Osteoblast (primary cell): Measurements from ENCODE around the gene VPS18. TPM values are rescaled to one million over a fixed set of nuclear protein-coding genes. Genes with fewer than 3 reads are reported as not detected.

Experiments used
- DNase-seq: peaks from one replicate; pipeline ENCODE4 v3.0.0; 2011; ENCODE audit warnings: low spot score, mixed read lengths; ENCODE audit not compliant: insufficient read length; ENCODE audit errors: missing footprints
- H2AFZ ChIP-seq: 2 replicates; pipeline ENCODE4 v1.6.0; 2011; ENCODE audit warnings: mild to moderate bottlenecking, low read length
- H3K27ac ChIP-seq: 2 replicates; pipeline ENCODE4 v1.5.1; 2011; ENCODE audit warnings: mild to moderate bottlenecking, low read depth, low read length, moderate library complexity
- H3K27me3 ChIP-seq: 2 replicates; pipeline ENCODE4 v1.6.0; 2012; ENCODE audit warnings: mild to moderate bottlenecking, control low read depth, inconsistent platforms, low read length, moderate library complexity; ENCODE audit not compliant: insufficient read depth
- H3K36me3 ChIP-seq: 2 replicates; pipeline ENCODE4 v1.5.1; 2011; ENCODE audit warnings: mild to moderate bottlenecking, low read length, control low read depth, moderate library complexity; ENCODE audit not compliant: insufficient read depth
- H3K4me1 ChIP-seq: 2 replicates; pipeline ENCODE4 v1.5.1; 2011; ENCODE audit warnings: mild to moderate bottlenecking, low read length, control low read depth, moderate library complexity; ENCODE audit not compliant: insufficient read depth
- H3K4me2 ChIP-seq: 2 replicates; pipeline ENCODE4 v1.6.0; 2011; ENCODE audit warnings: mild to moderate bottlenecking, low read length; ENCODE audit not compliant: insufficient read depth
- H3K4me3 ChIP-seq: fragments of 200-600 bp; sonication (generic); 3 replicates; pipeline ENCODE4 v1.5.1; 2012; ENCODE audit warnings: mild to moderate bottlenecking, low read length, inconsistent platforms; ENCODE audit not compliant: insufficient read depth
- H3K79me2 ChIP-seq: 2 replicates; pipeline ENCODE4 v1.6.0; 2012; ENCODE audit warnings: mild to moderate bottlenecking, low read length, control low read depth, inconsistent platforms; ENCODE audit not compliant: insufficient read depth
- H3K9me3 ChIP-seq: 2 replicates; pipeline ENCODE4 v1.5.1; 2011; ENCODE audit warnings: low read depth, low read length, control low read depth
- H4K20me1 ChIP-seq: 2 replicates; pipeline ENCODE4 v1.6.0; 2012; ENCODE audit warnings: mild to moderate bottlenecking, low read length, control low read depth; ENCODE audit not compliant: insufficient read depth
- CTCF ChIP-seq: IDR thresholded peaks from 2 replicates; pipeline ENCODE4 v1.5.1; 2011; ENCODE audit warnings: mild to moderate bottlenecking, low read depth, low read length, moderate library complexity; ENCODE audit errors: extremely low read depth
- total RNA-seq: library from RNA; depleted of rRNA; stranded (reverse); fragments of >200 nt; gene quantifications from 2 replicates; pipeline ENCODE4 v1.2.3, GENCODE V29; 2012

Gene VPS18
- total RNA-seq, 1 donor: 60.8 TPM

- Histone ChIP-seq H4K20me1 (peaks cover 15% of the 10 kb centered on the region), H3K9me3 (no peaks in the 10 kb centered on the region), H2AFZ (peak overlapping the region; percentile 20), H3K36me3 (peaks cover 13% of the 10 kb centered on the region), H3K4me3 (no peak overlapping the region), H3K27ac (no peak overlapping the region), H3K4me1 (peaks cover 15% of the 10 kb centered on the region), H3K79me2 (peaks cover 27% of the 10 kb centered on the region), H3K4me2 (no peak overlapping the region), H3K27me3 (no peaks in the 10 kb centered on the region)
- TF ChIP-seq CTCF: peak; percentile 83
- peak; percentile 88 for DNase-seq
These were observed 2.3 kb upstream of the VPS18 start for GRCh38 chr15:40891810-40892446.

GRCh38 chr15:40892447-40893012 lies 1.7 kb upstream of the VPS18 start:
- no peak overlapping the region for H3K4me3 ChIP-seq
- H3K27ac ChIP-seq: no peak overlapping the region
- TF ChIP-seq CTCF: no peak
- no peaks in the 10 kb centered on the region for H3K27me3 ChIP-seq
- no peak for DNase-seq
- peaks cover 33% of the 10 kb centered on the region for H3K79me2 ChIP-seq
- peaks cover 15% of the 10 kb centered on the region for H3K4me1 ChIP-seq
- no peaks in the 10 kb centered on the region for H3K9me3 ChIP-seq
- no peak overlapping the region for H2AFZ ChIP-seq
- no peak overlapping the region for H3K4me2 ChIP-seq
- peaks cover 18% of the 10 kb centered on the region for H3K36me3 ChIP-seq
- peaks cover 15% of the 10 kb centered on the region for H4K20me1 ChIP-seq

GRCh38 chr15:40893019-40893670 lies 1.1 kb upstream of the VPS18 start:
- no peaks in the 10 kb centered on the region for H3K27me3 ChIP-seq
- H3K36me3 ChIP-seq: peaks cover 20% of the 10 kb centered on the region
- peaks cover 15% of the 10 kb centered on the region for H4K20me1 ChIP-seq
- peaks cover 15% of the 10 kb centered on the region for H3K4me1 ChIP-seq
- H3K4me2 ChIP-seq: peak overlapping the region; percentile 89
- no peak for DNase-seq
- H3K4me3 ChIP-seq: peak overlapping the region; percentile 100
- H3K79me2 ChIP-seq: peaks cover 36% of the 10 kb centered on the region
- no peak for TF ChIP-seq CTCF
- H3K9me3 ChIP-seq: no peaks in the 10 kb centered on the region
- H3K27ac ChIP-seq: no peak overlapping the region
- H2AFZ ChIP-seq: peak overlapping the region; percentile 99
